NAMALWA (cell line): ENCODE data around the gene DIAPH3.
"Not testable (repeated sequence)": the region's sequence is repeated elsewhere in the genome, so short reads cannot be mapped to it uniquely, and the experiment has no call there.

Experiments
- DNase-seq: peaks from one replicate; pipeline ENCODE4 v3.0.0-alpha.2; 2015; ENCODE audit warnings: low spot score

Gene DIAPH3, protein sequence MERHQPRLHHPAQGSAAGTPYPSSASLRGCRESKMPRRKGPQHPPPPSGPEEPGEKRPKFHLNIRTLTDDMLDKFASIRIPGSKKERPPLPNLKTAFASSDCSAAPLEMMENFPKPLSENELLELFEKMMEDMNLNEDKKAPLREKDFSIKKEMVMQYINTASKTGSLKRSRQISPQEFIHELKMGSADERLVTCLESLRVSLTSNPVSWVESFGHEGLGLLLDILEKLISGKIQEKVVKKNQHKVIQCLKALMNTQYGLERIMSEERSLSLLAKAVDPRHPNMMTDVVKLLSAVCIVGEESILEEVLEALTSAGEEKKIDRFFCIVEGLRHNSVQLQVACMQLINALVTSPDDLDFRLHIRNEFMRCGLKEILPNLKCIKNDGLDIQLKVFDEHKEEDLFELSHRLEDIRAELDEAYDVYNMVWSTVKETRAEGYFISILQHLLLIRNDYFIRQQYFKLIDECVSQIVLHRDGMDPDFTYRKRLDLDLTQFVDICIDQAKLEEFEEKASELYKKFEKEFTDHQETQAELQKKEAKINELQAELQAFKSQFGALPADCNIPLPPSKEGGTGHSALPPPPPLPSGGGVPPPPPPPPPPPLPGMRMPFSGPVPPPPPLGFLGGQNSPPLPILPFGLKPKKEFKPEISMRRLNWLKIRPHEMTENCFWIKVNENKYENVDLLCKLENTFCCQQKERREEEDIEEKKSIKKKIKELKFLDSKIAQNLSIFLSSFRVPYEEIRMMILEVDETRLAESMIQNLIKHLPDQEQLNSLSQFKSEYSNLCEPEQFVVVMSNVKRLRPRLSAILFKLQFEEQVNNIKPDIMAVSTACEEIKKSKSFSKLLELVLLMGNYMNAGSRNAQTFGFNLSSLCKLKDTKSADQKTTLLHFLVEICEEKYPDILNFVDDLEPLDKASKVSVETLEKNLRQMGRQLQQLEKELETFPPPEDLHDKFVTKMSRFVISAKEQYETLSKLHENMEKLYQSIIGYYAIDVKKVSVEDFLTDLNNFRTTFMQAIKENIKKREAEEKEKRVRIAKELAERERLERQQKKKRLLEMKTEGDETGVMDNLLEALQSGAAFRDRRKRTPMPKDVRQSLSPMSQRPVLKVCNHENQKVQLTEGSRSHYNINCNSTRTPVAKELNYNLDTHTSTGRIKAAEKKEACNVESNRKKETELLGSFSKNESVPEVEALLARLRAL

DNA sequence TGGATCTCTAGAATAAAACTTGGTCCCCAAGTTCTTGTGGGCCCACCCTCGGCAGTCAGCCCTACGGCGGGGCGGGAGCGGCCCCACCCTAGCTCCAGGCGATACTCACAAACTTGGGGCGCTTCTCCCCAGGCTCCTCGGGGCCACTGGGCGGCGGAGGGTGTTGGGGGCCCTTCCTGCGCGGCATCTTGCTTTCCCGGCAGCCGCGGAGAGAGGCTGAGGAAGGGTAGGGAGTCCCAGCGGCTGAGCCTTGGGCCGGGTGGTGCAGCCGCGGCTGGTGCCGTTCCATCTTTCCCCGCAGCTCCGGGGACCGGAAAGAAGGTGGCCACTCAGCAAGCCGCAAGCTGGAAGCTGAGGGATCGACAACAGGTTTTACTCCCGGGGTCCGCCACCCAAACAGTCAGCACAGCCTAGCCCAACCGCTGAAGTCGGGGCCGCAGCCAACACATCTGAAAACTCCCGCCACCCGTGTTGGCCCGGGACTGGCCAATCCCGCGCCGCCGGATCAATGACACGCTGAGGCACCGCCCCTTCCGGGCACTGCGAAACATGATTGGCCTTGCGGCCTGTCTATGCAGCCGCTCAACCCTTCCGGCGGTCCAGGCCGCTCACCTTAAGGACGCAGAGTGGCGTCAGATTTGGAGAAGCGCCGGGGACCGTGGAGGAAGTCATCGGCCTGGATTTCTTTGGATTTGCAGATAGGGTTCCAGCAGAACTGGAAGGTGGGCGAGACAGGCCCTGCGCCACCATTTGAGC is at the start of gene DIAPH3:
TSS of gene DIAPH3 (minus strand) at position 451 of the 756 bp plus-strand sequence. CDS start at position 289, 162 bp downstream.
- DNase-seq, result peak; percentile 99

DNA sequence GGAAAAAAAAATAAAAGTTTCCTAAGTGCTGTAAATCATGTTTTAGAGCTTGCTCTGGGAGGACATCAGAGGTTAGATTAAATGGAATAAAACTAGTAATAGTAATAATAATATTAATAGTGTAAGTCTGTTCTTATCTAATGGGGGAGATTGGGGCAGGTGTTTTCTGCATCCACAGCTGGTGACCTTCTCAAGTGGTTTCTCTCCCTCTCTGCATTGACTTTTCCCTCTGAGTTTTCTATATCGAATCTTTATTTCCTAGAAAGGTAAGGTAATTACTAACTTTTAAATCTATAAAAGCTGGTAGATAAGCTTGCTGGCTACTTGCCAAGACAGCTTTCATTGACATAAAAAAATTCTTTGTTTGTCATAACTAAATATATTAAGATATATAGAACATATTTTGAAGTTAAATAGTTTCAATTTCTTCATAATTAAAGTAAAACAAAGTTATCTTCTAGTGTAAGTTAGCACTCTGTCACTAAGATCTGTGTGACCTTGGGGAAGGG is 49.6 kb upstream of the DIAPH3 start:
- no peak for DNase-seq

DNA sequence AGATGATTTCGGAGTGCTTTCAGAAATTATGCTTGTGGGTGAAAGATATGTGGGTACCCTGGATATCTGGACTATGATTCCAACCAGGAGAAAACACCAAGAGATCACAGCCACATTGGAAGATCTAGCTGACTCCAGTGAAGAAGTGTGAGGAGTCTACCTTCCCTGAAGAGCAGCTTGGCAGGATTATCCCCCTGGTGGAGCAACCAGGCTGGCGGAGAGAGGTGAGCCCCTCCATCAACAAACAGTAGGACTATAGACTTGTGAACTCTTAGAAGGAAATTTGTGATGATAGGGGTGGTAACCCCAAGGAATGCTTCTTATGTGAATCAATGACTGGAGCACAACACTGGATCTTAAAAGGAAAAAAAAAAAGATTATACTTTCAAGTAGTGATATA is 47.8 kb upstream of the DIAPH3 start:
- DNase-seq, result no peak

DNA sequence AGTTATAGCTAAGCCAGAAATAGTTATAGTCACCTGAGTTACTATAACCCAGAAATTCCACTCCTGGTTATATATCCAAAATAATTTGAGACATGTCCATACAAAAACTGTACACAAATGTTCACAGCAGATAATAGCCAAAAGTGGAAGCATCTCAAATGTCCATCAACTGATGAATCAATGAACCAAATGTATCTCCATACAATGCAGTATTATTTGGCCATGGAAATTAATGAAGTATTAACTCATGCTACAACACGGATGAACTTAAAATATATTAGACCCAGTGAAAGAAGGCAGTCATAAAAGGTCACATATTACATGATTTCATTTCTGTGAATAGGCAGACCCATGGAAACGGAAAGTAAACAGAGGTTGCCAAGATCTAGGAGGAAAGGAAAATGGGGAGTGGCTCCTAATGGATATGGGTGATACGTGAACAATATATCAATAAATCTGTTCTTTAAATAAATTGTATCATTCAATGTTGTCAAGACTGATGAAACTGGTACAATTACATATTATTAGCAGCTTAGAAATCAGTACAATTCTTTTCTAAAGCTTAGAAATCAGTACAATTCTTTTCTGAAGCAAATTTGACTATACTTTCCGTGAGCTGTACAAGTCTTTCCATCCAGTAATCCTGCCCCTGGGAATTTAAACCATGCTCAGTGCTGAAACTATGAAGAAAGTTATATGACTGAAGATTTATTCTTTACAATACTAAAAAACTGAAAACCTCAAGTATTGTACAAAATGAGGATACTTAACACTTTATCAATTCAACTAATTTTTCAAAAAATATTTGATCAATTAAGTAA is 47.0 kb upstream of the DIAPH3 start:
- no peak for DNase-seq

DNA sequence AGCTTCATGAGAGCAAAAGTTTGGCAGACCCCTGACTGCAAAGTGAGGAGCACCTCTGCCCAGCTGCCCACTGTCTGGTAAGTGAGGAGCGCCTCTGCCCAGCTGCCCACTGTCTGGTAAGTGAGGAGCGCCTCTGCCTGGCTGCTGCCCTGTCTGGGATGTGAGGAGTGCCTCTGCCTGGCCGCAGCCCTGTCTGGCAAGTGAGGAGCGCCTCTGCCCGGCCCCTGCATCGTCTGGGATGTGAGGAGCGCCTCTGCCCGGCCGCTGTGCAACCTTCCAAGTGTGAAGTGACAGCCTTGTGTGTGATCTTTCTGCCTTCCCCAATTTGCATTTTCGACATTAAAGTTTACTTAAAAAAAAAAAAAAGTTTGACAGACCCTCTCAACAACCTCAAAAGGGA is 41.8 kb upstream of the DIAPH3 start:
- DNase-seq, result not testable (repeated sequence)

DNA sequence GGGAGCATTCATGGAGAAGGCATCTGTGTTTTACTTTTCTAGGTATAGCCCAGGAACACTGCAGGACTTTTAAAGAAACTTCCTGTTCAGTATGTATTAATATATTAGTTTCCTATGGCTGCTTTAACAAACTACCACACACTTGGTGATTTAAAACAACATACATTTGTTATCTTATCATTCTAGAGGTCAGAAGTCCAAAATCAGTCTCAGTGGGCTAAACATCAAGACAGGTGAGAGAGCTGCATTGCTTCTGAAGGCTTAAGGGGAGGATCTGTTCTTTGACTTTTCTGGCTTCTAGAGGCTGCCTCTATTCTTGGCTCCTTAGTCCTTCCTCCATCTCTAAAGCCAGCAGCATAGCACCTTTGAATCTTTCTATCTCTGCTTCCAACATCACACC is 37.6 kb upstream of the DIAPH3 start:
- no peak for DNase-seq

DNA sequence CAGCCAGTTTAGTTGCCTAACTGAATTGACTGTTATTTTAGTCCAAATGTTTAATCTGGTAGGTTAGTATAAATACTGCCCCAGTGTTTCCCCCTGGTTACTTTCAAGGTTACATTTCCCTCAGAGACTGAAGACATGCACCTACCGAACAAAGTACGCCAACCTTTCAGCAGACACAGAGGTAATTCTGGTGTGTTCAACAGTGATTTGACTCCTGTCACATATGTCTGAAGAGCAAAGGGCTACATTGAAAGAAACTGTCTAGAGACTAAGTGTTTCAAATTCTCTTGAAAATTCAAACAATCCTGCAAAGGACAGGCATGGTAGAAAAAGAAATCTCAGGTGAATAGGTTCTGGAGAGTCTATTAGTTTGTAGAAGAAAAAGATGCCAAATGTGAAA is 32.2 kb upstream of the DIAPH3 start:
- DNase-seq, result not testable (repeated sequence)

DNA sequence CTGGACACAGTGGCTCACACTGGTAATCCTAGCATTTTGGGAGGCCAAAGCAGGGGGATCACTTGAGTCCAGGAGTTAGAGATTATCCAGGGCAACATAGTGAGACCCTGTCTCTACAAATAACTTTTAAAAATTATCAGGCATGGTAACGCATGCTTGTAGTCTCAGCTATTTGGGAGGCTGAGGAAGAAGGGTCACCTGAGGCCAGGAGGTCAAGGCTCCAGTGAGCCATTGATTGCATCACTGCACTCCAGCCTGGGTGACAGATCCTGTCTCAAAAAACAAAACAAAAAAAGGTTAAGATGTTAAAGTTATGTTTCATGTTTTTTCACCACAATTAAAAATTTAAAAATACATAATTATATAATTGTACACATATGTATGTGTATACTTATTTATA is 19.2 kb upstream of the DIAPH3 start:
- no peak for DNase-seq

DNA sequence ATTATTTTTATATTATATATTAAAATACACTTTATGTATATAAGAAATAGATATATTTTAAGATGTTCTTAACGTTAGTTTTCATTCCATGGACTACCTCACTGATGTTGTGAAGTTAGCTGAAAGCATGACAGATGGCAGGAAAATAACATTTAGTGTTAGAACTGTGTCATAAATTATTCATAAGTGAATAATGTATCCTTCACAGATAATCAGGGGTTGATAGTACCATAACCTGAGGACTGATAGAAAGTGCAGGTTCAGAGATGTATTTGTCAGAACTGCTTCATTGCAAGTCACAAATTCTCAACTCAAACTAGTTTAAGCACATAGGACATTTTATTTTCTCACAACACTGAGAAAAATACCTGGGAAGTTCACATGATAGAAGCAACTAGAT is 14.6 kb upstream of the DIAPH3 start:
- DNase-seq, result no peak

DNA sequence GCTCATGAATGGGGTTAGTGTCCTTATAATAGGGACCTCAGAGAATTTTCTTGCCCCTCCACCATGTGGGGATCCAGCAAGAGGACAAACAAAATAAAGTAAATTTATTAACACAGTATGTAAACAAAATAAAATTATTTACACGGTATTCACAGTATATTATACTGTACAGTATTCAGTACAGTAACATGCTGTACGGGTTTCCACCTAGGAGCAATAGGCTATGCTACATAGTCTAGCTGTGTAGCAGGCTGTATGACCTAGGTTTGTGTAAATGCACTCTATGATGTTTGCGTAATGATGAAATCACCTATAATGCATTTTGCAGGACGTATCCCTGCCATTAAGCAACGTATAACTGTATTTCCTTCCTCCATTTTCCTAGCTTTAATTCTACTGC is 11.8 kb upstream of the DIAPH3 start:
- DNase-seq, result no peak

DNA sequence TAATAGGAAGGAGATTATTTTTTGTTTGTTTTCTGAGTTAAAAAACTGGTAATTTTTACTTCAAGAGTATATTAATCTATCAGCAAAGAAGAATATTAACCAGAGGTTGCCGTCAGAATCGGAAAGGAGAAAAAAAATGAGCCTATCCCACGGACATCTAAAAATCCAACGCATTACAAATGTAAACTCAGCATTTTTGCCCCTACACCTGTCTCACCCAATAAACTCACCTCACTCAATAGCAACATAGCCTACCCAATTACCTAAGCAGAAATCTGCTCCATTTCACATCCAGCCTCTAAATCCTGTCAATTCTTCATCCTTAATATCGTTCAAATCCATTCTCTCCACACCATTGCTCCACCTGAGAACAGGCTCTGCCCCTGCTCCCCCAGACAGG is 10.4 kb upstream of the DIAPH3 start:
- DNase-seq, result no peak

DNA sequence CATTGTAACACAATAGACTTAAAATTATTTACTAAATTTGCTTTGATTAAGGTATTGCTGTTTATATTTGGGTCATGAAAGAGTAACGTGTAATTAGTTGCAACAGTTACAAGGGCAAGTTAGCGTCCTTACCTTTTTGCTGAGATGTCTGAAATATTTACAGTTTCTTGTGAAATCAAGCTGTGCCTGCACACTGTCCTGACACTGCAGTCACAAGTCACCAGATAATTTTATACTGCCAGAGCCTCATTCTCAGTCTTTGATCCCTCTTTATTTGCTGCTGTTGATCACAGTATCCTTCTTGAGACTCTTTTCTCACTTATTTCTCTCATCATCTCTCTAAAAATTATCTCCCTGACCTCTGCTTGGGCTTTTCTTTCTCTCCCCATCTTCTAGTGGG is 8.4 kb upstream of the DIAPH3 start:
- no peak for DNase-seq

DNA sequence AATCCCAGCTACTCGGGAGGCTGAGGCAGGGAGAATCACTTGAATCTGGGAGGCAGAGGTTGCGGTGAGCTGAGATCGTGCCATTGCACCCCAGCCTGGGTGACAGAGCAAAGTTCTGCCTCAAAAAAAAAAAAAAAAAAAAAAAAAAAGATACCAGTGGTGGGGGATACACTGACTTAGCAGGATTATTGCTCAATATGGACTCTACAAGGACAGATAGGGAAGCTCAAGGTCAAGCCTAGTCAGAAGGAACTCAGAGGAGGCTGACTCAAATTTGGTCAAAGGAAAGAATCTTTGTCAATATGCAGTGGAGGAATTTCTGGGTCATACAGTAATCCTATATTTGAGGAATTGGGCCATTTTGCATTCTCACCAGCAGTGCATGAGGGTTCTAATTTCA is 6.7 kb upstream of the DIAPH3 start:
- DNase-seq, result no peak

DNA sequence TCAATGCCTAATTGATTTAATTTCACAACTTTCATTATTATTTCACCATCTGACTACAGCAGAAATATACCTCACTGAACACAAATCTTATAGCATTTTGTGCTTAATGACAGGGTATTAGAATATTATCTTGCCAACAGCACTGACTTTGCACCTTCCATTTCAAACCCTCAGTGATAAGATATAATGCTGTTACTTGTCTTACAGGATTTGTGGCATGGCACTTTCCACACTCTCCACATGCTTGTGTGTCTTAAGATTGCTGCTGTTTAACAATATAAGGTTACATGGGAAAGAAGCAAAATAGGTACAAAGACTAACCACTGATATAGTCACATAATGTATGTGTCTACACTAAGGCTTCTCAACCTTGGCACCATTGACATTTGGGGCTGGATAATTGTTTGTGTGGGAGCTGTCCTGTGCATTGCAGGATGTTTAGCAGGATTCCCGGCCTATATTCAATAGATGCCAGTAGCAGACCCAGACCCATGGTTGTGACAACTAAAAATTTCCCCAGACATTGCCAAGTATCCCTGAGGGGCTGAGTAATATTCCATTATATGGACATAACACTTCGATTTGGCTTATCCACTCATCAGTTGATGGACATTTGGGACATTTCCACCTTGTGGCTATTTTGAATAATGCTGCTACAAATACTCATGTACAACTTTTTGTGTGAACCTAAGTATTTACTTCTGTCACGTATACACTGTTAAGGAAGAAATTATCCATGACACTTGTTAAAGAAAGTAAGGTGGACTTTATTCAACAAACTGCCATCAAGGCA is 5.7 kb upstream of the DIAPH3 start:
- DNase-seq, result peak; percentile 28

DNA sequence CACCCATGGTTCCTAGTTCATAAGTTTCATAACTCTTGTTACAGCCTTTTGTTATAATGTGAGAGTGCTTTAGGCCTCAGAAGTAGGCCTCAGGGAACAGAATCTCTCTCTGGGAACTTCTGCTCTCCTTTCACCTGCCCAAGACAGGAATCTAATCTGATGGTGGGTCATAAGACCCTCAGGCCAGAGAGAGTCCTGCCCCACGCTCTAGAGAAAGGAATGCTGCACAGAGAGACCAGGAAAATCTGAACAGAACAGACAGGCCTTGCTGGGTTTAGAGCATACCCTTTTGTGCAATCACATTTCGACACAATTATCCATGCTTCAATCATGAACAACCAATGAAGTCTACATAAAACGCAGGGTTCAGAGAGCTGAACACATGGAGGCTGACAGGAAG is 3.4 kb upstream of the DIAPH3 start:
- no peak for DNase-seq

DNA sequence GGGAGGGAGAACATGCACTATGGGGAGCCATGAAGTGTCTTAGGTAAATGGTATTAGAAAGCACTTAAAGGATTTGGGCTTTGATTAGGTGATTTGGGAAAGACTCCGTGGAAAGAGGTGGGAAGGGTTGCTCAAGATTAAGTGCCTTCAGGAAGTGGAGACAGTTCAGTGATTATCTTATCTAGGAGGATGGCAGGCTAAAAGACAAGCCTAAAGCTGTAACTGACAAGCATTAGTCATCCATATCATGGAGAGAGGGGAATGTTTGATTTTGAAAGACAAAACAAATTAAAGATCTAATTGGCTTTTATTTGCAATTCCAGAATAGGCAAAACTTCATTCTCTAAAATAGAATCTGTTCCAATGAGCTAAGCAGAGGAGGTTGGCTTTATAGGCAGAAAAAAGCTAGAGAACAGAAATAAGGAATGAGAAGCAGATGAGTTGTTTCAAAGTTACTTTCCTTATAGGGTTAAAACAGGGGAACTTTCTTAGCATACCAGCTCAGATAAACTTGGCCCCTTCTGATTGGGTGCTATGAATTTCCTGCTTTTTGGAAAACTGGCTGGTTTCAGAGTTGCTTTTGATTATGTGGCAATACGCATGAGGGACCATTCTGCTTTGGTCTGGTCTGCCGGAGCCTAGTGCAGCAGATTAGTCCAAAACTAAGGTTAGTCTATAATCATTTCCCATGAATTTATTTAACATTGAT is 1.8 kb upstream of the DIAPH3 start:
- DNase-seq, result no peak

DNA sequence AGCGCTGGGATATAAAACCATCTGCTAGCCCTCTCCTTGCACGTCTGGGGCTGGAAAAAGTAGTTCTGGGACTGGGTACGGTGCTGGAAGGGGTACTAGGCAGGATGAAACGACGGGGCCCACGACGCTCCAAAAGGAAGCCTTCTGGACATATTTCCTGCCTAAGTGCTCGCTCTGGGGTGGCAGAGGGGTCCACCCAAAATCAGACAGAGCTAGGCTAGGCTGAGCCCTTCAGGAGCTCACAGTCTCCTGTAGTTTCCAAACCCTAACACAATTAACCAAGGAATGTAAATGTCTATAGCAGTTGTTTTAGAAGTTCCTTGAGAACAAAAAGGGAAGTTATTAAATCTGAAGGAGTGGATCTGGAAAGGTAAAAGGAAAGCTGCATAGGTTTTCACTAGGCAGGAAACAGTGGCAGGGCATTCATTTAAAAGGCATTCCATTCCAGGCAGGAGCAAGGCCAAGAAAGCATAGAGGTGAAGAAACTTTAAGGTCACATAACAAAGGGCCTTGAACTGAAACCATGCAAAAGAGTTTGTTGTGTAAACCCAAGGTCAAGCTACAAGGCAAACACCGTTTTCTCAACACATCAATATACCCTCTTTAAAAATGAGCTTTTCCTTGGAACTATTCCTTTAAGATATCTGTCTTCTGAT is 634 bp upstream of the DIAPH3 start:
- DNase-seq, result no peak

DNA sequence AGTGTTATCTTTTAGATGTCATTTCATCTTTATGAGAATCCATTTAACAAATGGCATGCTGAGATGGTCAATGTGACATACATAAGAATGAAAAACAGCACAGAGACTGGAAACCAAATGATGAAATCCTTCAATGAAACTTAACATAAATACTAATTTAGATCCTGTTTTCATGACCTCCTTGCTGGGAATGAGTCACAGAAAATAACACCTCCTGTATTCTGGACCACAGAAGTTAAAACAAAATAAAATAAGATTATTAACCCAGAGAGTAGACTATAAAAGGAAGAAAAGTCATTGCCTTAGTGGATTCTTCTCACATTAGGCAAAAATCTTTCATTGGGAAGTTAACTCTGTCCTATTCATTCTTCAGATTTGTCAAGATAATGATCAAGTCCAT is 1.6 kb downstream of the DIAPH3 start:
- DNase-seq, result no peak

DNA sequence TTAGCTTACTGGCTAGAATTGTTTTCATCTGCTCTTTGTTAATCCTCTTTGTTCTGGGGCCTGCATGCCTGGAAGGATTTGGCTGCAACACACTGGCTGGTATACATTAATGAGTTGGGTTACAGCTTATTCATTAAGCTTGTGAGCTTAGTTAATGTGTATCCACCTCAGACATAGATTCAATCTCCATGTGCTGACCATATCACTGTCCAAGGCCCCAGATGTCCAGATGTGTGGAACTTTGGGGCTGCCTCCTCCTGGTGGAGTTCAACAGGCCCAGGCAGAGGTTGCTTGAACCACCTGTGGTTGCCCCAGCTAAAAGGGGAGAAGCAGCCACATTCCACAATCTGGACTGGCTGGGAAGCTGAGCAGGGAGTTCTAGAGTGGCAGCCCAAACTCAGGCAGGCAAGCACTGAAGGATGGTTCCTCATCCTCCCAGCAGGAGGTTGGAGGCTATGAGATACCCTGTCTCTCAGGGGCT is 5.4 kb downstream of the DIAPH3 start:
- no peak for DNase-seq
